GM18868 (cell line): ENCODE data around the gene DND1.
"Not testable (repeated sequence)": the region's sequence is repeated elsewhere in the genome, so short reads cannot be mapped to it uniquely, and the experiment has no call there.

Source experiments
- ATAC-seq: cut with Tn5 transposase; IDR thresholded peaks from one replicate; pipeline ENCODE4 v1.9.1; 2021; ENCODE audit warnings: mild to moderate bottlenecking, moderate library complexity; ENCODE audit not compliant: unreplicated experiment

Gene DND1

DNA sequence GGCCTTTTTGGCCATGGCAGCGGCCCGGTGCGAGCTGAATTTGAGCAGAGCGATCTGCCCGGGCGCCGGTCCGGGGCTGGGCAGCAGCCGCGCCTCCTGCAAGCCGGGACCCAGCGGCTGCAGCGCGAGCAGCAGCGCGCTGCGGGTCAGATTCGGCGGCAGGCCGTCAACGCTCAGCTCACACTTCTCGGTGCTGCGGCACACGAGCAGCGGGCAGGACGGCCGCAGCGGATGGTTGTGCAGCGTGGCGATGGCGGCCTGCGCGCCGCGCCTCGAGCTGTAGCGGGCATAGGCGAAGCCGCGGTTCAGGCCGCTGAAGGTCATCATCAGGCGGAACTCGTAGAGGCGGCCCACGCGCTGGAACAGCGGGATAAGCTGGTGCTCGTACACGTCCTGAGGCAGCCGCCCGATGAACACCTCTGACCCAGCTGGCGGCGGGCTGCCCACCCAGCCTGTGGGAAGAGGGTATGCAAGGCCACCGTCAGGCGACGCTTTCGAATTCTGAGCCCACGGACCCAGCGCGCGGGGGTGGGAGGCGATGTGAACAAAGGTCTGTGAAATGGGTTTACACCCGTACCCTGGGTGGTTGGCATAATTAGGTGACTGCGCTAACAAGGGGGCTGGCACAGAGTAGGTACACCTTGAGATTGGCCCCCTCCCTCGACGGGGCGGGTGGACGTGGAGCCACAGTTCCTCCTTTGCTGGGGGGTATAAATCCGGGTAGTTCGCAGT lies 755 bp downstream of the DND1 start:
- no peak for ATAC-seq

DNA sequence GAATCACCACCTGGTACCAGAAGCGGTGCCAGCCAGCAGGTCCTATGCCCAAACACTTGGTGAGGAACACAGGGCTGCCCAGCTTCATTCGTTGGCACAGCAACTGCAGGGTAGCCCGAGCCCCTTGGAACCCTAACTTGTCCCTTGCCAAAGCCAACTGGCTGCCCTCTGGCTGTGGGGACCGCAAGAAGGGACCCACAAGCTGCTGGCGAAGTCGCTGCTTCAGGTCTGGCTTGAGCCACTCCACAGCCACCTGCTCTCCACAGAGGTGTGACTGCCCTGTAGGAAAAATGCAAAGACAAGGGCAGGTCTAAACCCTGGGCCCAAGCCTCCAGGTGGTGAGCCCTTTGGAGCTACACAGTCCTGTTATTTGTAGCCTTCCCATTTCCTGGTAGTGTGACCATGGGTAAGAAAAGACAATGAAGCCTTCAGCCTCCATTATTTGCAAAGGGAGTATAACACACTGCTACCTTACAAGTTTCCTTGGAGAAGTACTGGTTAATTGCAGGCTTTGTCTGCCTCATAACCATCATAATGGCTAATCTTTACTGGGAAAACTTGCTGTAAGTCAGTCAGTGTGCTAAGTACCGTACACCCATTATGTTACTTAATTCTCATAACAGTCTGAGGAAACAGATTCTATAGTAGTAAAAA lies 1.8 kb downstream of the DND1 start:
- no peak for ATAC-seq

DNA sequence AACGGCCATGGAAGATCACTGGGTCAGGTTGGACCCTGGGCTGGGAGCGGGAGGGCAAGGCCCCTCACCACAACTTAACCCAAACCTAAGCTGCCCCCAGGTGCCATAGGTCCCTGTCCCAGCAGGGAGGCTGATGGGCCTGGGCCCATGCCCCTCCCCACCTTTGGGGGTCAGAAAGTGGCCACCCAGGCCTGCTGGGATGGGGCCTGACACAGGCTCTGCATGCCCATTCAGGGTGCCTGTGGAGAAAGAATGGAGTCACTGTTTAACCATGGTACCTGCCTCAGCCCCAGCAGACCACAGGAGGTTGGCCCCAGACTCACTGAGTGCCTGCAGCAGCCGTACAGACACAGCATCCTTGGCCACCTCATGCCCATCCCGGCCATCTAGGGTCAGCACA lies 2.3 kb downstream of the DND1 start:
- ATAC-seq = not testable (repeated sequence)

DNA sequence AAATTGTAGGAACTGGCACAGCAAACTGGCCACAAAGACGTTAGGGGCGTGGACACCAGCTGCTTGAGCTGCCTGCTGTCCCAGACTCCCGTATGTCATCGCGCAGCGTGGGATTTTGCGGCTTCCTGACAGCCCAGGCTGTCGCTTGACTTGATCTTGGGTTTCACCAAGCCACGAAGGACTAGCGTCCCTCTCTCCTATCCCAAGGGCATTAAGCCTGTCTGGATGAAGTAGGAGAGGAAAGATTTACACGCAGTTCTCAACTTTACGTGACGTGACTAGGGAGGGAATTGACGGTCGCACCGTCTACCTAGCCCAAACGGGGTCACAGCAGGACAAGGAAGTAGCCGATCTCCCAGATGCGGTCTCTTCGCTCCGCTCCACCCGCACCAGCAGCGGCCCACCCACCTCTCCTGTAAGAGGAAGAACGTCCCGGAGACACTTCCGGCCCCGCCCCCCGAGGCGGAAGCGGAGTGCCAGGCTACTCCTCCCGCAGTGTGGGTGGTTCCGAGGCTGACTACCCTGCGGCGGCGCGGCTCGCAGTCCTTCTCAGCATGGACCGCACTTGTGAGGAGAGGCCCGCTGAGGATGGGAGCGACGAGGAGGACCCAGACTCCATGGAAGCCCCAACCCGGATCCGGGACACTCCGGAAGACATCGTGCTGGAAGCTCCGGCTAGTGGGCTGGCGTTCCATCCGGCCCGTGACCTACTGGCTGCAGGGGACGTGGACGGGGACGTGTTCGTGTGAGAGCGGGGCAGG lies 8.8 kb downstream of the DND1 start, which contains the start of gene WDR55:
WDR55 (plus strand) TSS at position 546 of the 761 bp plus-strand sequence; CDS start at position 555, 9 bp downstream.
- peak; percentile 99 for ATAC-seq

DNA sequence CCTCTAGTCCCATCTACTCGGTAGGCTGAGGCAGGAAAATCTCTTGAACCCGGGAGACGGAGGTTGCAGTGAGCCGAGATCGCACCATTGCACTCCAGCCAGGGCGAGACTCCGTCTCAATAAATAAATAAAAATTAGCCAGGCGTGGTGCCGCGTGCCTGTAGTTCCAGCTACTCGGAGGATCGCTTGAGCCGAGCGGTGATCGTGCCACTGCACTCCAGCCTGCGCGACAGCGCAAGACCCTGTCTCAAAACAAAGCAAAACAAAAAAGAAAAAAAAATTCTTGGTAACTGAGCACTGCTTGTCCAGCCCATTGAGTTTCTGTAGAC lies 9.4 kb downstream of the DND1 start:
- ATAC-seq = no peak

DNA sequence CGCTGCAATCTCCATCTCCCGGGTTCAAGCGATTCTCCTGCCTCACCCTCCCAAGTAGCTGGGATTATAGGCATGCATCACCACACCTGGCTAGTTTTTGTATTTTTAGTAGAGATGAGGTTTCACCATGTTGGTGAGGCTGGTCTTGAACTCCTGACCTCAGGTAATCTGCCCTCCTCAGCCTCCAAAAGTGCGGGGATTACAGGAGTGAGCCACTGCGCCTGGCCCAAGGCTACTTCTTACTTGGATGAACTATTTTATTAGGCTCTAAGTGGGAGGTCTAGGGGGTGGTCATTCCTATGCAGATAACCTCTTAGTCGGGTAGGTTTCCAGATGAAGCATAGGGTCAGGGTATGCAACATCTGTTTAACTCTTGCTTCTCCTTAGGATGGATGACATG lies 13.0 kb downstream of the DND1 start:
- ATAC-seq = not testable (repeated sequence)

DNA sequence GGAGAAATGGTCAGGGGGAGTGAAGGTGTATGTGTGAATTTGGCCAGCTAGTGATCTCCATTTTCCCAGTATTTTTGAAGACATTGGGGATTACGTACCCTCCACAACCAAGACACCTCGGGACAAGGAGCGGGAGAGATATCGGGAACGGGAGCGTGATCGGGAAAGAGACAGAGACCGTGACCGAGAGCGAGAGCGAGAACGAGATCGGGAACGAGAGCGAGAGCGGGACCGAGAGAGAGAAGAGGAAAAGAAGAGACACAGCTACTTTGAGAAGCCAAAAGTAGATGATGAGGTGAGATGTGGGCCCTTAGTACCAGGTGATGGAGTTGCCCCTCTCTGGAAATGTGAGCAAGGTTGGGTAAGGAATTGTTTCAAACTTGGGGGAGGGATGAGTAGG lies 14.5 kb downstream of the DND1 start:
- ATAC-seq = no peak

DNA sequence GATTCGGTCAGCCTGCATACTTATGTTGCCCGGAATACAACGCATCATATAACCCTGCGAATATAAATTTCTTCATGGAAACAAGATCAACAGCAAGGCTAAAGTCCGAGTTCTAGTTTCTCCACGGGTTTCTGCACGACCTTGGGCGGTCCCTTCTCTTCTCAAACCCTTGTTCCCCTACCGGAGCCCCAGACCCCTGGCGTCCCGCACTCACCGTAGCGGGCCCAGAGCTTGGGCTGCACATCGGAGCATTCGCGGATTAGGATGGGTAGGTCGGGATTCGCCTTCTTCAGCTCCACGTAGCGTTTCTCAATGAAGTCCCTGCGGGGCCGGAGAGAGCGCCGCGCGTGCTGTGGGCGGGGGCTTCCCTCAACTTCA lies 26.3 kb downstream of the DND1 start:
- ATAC-seq = peak; percentile 12

DNA sequence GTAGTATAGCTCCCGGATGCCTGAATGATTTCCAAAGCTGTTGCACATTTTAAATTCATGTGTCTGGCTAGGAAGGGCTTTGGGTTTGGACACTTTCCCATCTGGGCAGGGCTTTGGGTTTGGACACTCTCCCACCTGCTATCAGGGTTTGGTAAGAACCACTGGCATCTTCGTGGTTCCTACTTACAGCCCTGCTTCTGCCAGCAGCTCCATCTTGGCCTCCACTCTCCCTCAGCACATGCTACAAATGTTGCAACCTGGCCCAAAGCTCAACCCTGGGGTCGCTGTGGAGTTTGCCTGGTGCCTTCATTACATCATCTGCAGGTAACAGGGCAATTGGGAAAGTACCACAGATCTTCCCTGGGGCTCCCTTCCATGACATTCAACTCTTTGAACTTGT lies 30.7 kb downstream of the DND1 start:
- no peak for ATAC-seq

DNA sequence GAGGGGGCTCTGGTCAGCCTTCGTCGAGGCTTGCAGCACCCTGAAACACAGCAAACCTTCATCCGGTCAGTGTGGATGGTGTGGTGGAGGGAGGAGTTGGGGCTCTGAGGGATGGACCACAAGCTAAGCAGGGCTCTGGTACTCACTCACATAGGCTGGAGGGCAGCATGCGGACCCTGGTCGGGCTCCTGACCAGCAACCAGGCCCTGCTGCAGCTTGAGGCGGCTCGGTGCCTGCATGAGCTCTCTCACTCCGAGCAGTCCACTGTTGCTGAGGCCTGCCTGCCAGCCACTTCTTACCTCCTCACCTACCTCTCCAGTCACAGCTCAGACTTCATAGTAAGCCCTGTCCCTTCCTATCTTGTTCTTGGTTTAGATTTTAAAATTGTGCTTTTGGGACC lies 31.7 kb downstream of the DND1 start:
- no peak for ATAC-seq

DNA sequence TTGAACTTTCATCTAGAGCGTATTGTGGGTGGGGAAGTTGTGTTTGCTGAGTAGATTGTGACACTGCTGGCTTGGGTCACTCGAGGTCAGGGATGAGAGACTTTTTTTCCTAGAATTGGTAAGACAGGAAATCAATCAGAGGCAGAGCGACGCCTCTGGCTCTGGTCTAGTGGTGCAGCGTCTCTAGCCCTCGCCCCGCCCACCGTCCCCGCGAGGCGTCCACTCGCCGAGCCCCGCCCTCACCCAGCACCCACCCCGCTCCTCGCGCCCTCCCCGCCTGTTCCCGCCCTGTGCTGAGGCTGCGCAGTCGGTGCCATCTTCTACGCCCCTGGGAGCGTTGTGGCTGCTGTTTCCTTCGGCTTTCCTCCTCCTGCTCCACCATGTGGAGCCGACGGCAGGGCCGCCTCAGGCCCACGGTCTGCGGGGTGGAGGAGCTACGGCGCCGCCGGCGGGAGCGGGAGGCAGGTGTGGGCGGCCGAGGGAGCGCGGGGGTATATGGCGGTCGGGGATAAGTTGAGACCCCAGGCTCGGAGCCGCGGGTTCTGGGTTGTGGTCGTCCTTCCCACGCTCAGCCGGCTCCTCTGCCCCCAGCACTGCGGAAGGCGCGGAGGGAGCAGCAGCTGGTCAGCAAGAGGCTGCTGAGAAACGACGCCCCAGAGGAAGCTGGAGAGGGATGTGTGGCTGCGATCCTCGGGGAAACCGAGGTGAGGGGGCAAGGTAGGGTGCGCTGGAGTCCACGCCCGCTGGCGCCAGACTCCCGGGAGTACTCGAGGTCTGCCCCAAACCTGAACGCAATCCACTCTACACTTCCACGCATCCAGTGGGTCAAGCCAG lies 34.0 kb downstream of the DND1 start, which contains the start of gene TMCO6:
TMCO6 (plus strand) TSS at position 304 of the 834 bp plus-strand sequence; CDS start at position 381, 77 bp downstream.
- peak; percentile 97 for ATAC-seq

DNA sequence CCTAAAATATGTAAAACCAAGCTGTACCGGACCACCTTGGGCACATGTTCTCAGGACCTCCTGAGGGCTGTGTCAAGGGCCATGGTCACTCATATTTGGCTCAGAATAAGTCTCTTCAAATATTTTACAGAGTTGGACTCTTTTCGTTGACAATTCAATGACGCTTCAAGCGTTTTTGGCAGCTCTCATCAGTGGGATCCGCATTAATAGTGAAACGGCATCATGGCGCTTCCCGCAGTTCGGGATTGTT lies 34.6 kb downstream of the DND1 start:
- not testable (repeated sequence) for ATAC-seq

DNA sequence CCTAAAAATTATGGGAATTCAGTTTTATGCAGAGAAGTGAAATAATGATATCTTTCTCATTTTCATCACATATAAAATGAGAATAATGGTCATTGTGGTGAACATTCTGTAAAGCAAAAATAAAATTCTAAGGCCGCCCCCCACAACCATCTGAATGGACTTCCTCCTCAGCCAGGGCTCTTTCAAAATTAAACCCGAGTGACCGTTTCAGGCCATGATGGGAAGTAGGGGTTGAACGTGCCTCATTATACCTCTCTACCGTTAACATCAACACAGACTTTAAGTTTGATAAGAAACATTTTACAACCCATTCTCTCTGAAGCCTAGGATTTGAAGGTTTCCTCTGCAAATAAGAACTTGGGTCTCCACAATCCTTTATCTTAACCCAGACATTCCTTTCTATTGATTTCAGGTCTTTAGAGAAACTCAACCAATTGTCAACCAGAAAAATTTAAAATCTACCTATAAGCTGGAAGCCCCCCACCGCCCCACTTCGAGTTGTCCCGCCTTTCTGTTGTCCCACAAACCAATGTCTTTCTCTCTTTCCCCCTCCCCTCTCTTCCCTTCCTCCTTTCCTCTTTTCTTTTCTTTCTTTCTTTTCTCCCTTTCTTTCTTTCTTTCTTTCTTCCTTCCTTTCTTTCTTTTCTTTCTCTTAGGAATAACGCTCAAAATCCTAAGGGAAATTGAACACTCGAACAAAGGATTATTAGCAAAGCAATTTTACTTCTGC lies 35.8 kb downstream of the DND1 start:
- ATAC-seq = no peak

DNA sequence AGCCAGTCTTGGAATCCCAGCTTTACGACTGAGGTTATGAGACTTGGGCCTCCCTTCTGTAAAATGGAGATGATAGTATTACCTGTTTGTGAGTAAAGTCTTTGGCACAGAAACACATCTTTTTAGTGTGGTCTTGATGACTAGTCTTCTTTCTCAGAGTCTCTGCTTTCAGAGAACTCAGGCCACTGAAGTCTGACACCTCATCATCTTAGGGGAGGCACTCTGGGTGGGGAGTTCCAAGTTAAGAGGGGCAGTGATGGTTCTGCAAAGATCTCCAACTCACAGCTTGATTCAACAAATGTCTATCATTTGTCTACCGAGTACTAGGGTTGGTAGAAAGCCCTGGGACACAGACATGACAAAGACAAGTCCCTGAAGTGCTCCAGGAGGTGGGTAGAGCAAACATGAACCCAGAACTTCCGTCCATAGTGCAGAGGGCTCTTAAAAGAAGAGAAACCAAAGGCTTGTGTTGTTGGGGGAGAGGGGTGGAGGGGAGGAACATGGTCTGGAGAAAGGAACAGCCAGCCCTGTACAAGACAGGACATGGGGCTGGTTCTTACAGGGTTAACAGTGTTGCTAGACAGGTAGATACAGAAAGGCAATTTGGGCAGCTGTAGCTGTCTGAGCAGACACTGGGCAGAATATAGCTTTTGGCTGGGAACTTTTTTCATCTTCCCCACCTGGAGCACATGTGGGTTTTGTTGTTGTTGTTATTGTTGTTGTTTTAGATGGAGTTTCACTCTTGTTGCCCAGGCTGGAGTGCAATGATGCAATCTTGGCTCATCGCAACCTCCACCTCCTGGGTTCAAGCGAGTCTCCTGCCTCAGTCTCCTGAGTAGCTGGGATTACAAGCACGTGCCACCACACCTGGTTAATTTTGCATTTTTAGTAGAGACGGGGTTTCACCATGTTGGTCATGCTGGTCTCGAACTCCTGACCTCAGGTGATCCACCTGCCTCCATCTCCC lies 37.8 kb downstream of the DND1 start:
- ATAC-seq = no peak

DNA sequence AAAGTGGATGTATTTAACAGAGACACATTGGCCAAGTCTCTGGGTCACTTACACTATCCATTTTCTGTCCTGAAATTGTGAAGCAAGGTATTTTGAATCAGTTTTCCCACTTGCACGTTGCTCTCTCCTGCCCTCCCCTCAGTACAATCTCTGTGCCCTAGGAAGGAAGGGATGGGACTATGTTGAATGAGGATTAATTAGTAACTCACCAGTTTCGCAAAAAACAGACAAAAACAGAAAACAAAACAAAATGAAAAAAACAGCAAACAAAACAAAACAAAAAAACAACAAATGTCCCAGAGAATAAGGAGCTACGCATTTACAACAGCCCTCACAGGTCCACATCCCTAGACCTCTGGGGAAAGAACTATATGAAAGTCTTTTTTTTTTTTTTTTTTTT lies 39.3 kb downstream of the DND1 start:
- ATAC-seq = no peak

DNA sequence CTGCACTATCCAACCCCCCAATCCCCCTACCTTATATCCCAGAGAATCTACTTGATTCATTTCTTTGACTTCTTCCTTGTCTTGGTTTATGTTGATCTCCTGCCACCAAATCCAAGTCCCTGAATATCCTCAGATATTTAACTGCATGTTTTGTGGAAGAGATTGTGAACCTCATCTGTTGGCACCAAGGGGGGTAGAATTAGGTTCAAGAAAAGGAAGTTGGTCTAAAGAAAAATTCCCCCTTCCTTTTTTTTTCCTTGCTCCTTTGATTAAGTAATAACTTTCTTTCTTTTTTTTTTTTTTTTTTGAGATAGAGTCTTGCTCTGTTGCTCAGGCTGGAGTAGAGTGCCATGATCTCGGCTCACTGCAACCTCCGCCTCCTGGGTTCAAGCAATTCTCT lies 39.9 kb downstream of the DND1 start:
- ATAC-seq = no peak

DNA sequence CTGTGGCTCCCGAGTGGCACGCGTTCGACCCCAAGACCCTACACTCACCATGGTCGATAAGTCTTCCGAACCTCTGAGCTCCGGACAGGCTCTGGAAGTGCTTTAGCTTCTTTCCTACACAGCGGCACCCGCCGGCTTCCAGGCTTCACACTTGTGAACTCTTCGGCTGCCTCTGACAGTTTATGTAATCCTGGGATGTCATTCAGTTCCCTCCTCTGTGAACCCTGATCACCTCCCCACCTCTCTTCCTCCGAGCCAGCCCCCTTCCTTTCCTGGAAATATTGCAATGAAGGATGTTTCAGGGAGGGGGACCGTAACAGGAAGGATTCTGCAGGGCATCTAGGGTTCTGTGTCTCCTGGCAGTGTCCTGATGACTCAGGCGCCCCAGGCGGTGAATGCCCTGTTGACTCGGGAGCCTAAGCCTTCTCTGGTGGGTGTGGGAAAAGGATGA lies 40.3 kb downstream of the DND1 start, which contains the start of gene CD14:
CD14 (minus strand) TSS at position 155 of the 451 bp plus-strand sequence; CDS start at position 51, 104 bp downstream.
- ATAC-seq = no peak

DNA sequence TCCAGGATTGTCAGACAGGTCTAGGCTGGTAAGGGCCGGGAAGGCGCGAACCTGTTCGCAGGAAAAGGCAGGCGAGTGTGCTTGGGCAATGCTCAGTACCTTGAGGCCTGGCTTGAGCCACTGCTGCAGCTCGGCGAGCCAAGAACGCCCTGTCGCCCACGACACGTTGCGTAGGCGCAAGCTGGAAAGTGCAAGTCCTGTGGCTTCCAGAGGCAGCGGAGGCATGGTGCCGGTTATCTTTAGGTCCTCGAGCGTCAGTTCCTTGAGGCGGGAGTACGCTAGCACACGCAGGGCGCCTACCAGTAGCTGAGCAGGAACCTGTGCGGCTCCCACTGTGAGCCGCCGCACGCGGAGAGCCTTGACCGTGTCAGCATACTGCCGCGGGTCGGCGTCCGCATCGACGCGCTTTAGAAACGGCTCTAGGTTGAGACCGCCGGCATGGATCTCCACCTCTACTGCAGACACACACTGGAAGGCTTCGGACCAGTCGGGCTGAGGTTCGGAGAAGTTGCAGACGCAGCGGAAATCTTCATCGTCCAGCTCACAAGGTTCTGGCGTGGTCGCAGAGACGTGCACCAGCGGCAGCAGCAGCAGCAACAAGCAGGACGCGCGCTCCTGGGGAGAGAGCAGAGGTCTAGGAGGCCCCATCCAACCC lies 40.9 kb downstream of the DND1 start:
- peak; percentile 59 for ATAC-seq
